OCI-LY7 (cell line): ENCODE results near the gene PINK1. TPM values are rescaled to one million over a fixed set of nuclear protein-coding genes. Genes with fewer than 3 reads are reported as not detected.
A peak's percentile ranks its signal among the peaks of the same experiment; 100 is the strongest.

ENCODE experiments used
- BruUV-seq: library from RNA; stranded (reverse); fragments of 400-500 nt; replicated peaks from 2 replicates; lab custom pipeline; 2021; lab: Mats Ljungman, UMichigan
- CTCF ChIA-PET: fragments of 300-600 bp; sonication (Branson Sonifier 250); formaldehyde crosslinking; loops from one replicate; lab custom pipeline; 2022; ENCODE audit warnings: antibody characterized with exemption; ENCODE audit not compliant: unreplicated experiment; lab: Charles Lee
- POLR2A ChIA-PET: fragments of 300-600 bp; sonication (Branson Sonifier 250); formaldehyde crosslinking; loops from one replicate; lab custom pipeline; 2022; ENCODE audit warnings: antibody characterized with exemption; lab: Charles Lee
- DNase-seq: peaks from one replicate; pipeline ENCODE4 v3.0.0-alpha.2; 2015; ENCODE audit warnings: low spot score
- H2AFZ ChIP-seq: fragments of 200-600 bp; sonication (generic), shearing (Covaris generic); 2 replicates; pipeline ENCODE4 v1.6.1; 2014; ENCODE audit warnings: mild to moderate bottlenecking, antibody characterized with exemption, low read length, moderate library complexity
- H3K27ac ChIP-seq: fragments of 200-600 bp; sonication (generic); 2 replicates; pipeline ENCODE4 v1.5.1; 2014; ENCODE audit warnings: mixed run types, low read depth, mild to moderate bottlenecking, moderate library complexity, low read length, inconsistent platforms; ENCODE audit not compliant: poor library complexity, severe bottlenecking
- H3K36me3 ChIP-seq: fragments of 200-600 bp; sonication (generic); 2 replicates; pipeline ENCODE4 v1.6.1; 2014; ENCODE audit warnings: mild to moderate bottlenecking, antibody characterized with exemption, low read length, moderate library complexity, mixed read lengths; ENCODE audit not compliant: insufficient read depth
- H3K4me1 ChIP-seq: fragments of 200-600 bp; sonication (generic); 2 replicates; pipeline ENCODE4 v1.5.1; 2014; ENCODE audit warnings: mild to moderate bottlenecking, low read length; ENCODE audit not compliant: insufficient read depth, poor library complexity, severe bottlenecking
- H3K4me2 ChIP-seq: fragments of 200-600 bp; sonication (generic); 2 replicates; pipeline ENCODE4 v1.6.1; 2014; ENCODE audit warnings: mild to moderate bottlenecking, low read length
- H3K4me3 ChIP-seq: fragments of 200-600 bp; sonication (generic); 2 replicates; pipeline ENCODE4 v1.5.1; 2014; ENCODE audit warnings: mild to moderate bottlenecking, low read depth, low read length; ENCODE audit not compliant: poor library complexity, severe bottlenecking
- H3K79me2 ChIP-seq: fragments of 200-600 bp; sonication (generic); 2 replicates; pipeline ENCODE4 v1.6.1; 2016; ENCODE audit warnings: low read depth, mild to moderate bottlenecking, low read length, moderate library complexity, mixed read lengths; ENCODE audit not compliant: insufficient read depth
- H3K9me2 ChIP-seq: fragments of 200-600 bp; sonication (generic); 2 replicates; pipeline ENCODE4 v1.6.1; 2016; ENCODE audit warnings: mild to moderate bottlenecking, low read length, mixed read lengths; ENCODE audit not compliant: insufficient read depth
- H3K9me3 ChIP-seq: fragments of 200-600 bp; sonication (generic); 2 replicates; pipeline ENCODE4 v1.6.1; 2014; ENCODE audit warnings: mild to moderate bottlenecking, mixed run types, low read length, mixed read lengths
- H4K20me1 ChIP-seq: fragments of 200-600 bp; sonication (generic); 2 replicates; pipeline ENCODE4 v1.6.1; 2014; ENCODE audit warnings: mild to moderate bottlenecking, antibody characterized with exemption, low read length, moderate library complexity, mixed read lengths; ENCODE audit not compliant: insufficient read depth
- EZH2phosphoT487 ChIP-seq: fragments of 200-600 bp; sonication (generic); IDR thresholded peaks from 2 replicates; pipeline ENCODE4 v1.6.1; 2018; ENCODE audit warnings: low read depth, borderline replicate concordance, mild to moderate bottlenecking, mixed run types, antibody characterized with exemption, low read length, moderate library complexity, mixed read lengths
- intact Hi-C: fragments of 100-400 bp; cut with micrococcal nuclease; formaldehyde crosslinking; loops from one replicate; pipeline ENCODE4 v1.10.0; 2022; ENCODE audit not compliant: unreplicated experiment
- total RNA-seq, 2 experiments: library from RNA; depleted of rRNA in 1 of 2; stranded (reverse); fragments of >200 nt in 1 of 2; shearing (Covaris generic) in 1 of 2; gene quantifications; 2 replicates each; pipeline ENCODE4 v1.2.3, GENCODE V29; 2014 to 2022
- TF ChIP-seq, protein P1 (sequence below): fragments of 200-600 bp; sonication (generic); conservative IDR thresholded peaks from 2 replicates; pipeline ENCODE4 v1.5.1; 2014; ENCODE audit warnings: mild to moderate bottlenecking, antibody characterized with exemption, low read length, moderate library complexity, mixed read lengths

PINK1 gene
- total RNA-seq, 2 experiments from 2014 or later: 8.9 to 13.4 TPM

DNA sequence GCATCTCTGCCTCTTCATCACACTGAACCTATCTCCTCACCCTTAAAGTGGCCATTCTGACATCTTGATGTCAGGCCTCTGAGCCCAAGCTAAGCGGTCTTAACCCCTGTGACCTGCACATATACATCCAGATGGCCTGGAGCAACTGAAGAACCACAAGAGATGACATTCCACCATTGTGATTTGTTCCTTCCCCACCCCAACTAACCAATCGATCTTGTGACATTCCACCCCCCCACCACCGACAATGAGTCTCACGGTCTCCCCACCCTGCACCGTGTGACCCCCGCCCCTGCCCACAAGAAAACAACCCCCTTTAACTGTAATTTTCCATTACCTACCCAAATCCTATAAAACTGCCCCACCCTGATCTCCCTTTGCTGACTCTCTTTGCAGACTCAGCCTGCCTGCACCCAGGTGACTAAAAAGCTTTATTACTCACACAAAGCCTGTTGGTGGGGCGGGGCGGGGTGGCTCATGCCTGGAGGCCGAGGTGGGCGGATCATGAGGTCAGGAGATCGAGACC is 21.0 kb upstream of the PINK1 start:
- Histone ChIP-seq H2AFZ (no peak overlapping the region), H3K27ac (no peak overlapping the region), H3K4me2 (no peak overlapping the region), H3K4me1 (peaks cover 4% of the 10 kb centered on the region), H3K79me2 (no peaks in the 10 kb centered on the region), H3K4me3 (no peak overlapping the region), H3K36me3 (no peaks in the 10 kb centered on the region), H3K9me2 (no peaks in the 10 kb centered on the region), H3K9me3 (no peaks in the 10 kb centered on the region), H4K20me1 (no peaks in the 10 kb centered on the region)
- CTCF ChIA-PET: no interaction called here
- DNase-seq: no peak
- BruUV-seq: no TSS peak
- TF ChIP-seq, protein P1, sequence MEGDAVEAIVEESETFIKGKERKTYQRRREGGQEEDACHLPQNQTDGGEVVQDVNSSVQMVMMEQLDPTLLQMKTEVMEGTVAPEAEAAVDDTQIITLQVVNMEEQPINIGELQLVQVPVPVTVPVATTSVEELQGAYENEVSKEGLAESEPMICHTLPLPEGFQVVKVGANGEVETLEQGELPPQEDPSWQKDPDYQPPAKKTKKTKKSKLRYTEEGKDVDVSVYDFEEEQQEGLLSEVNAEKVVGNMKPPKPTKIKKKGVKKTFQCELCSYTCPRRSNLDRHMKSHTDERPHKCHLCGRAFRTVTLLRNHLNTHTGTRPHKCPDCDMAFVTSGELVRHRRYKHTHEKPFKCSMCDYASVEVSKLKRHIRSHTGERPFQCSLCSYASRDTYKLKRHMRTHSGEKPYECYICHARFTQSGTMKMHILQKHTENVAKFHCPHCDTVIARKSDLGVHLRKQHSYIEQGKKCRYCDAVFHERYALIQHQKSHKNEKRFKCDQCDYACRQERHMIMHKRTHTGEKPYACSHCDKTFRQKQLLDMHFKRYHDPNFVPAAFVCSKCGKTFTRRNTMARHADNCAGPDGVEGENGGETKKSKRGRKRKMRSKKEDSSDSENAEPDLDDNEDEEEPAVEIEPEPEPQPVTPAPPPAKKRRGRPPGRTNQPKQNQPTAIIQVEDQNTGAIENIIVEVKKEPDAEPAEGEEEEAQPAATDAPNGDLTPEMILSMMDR: no peak
- TF ChIP-seq EZH2phosphoT487: no peak
- intact Hi-C loops: no loop called here
- POLR2A ChIA-PET: interaction anchor here (0.7 kb wide), 2 partner anchors 225 to 336 kb away, joined by 3 read pairs; no protein-coding TSS in a partner anchor

DNA sequence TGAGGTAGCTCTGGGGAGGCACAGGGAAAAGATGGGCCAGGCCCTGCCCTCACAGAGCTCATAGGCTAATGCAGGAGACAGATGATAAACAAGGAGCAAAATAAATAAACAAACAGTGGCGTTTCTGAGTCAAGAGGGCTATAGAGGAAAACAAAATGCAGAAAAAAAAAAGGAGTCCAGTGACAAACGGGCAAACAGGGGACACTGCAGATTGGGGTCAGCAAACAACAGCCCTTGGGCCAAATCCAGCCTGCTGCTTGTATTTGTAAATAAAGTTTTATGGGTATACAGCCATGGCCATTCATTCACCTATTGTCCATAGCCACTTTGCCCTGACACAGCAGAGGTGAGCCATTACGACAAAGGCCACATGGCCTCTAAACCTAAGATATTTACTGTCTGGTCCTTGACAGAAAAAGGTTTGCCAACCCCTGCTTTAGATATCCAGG is 19.1 kb upstream of the PINK1 start:
- Histone ChIP-seq H3K4me2 (no peak overlapping the region), H3K79me2 (no peaks in the 10 kb centered on the region), H3K9me2 (no peaks in the 10 kb centered on the region), H3K9me3 (no peaks in the 10 kb centered on the region), H3K4me3 (no peak overlapping the region), H3K36me3 (no peaks in the 10 kb centered on the region), H2AFZ (peak overlapping the region; percentile 21; the same call in 1 of the 2 replicates), H3K4me1 (peaks cover 4% of the 10 kb centered on the region), H3K27ac (no peak overlapping the region), H4K20me1 (no peaks in the 10 kb centered on the region)
- CTCF ChIA-PET: no interaction called here
- POLR2A ChIA-PET: no interaction called here
- TF ChIP-seq, protein P1: no peak
- TF ChIP-seq EZH2phosphoT487: no peak
- DNase-seq: no peak
- intact Hi-C loops: no loop called here
- BruUV-seq: no TSS peak

DNA sequence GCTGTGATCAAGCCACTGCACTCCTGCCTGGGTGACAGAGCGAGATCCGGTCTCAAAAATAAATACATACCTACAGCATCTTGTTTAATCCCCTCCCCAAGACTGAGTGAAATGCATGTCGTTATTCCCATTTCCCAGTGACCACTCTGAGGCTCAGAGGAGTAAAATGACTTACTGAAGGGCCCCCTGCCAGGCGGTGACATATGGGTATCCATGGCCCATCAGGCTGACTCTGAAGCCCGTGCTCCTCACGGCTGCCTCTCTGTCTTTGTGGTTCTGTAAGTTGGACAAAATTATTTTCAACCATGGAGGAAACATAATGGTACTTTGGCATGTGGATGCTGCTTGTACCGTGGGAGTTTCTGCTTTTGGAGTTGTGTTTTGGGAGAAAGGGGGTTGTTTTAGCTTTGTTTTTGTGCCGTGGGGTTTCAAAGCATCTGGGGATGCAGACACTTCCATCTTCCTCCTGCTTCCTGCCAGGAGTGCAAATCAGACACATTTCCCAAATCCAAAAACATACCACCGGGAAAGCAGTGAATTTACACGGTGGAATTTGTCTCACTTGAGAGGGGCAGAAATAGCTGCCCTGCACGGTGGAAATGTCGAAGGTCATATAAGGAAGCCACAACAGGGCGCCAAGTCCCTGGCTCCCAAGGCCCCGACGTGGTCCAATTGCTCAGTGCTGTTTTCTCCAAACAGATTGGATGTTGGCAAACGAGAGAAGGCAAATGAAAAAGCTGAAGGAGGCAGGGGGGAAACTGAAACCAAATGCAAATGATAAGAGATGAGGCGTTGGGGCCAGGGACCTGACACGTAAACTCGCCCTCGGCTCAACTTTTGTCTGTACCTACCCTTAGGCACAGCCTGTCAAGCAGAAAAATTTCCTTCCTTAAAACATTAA is 17.1 kb upstream of the PINK1 start:
- no peak for DNase-seq
- Histone ChIP-seq H3K27ac (no peak overlapping the region), H3K4me2 (0 out of 2 replicates have a peak overlapping the region, but pooled peaks have one; percentile 2), H3K36me3 (no peaks in the 10 kb centered on the region), H2AFZ (no peak overlapping the region), H3K9me3 (no peaks in the 10 kb centered on the region), H3K4me3 (no peak overlapping the region), H3K4me1 (peaks cover 4% of the 10 kb centered on the region), H4K20me1 (no peaks in the 10 kb centered on the region), H3K9me2 (no peaks in the 10 kb centered on the region), H3K79me2 (no peaks in the 10 kb centered on the region)
- CTCF ChIA-PET: no interaction called here
- no TSS peak for BruUV-seq
- POLR2A ChIA-PET: no interaction called here
- no peak for TF ChIP-seq EZH2phosphoT487
- TF ChIP-seq, protein P1: no peak
- intact Hi-C loops: no loop called here
